PC-3 (cell line): ENCODE measurements around the gene TIMM44.

Experiments
- EZH2phosphoT487 ChIP-seq: fragments of 300-600 bp; sonication (generic); IDR thresholded peaks from 2 replicates; pipeline ENCODE4 v1.6.1; 2018; ENCODE audit warnings: mild to moderate bottlenecking, antibody characterized with exemption, low read length, borderline replicate concordance
- TF ChIP-seq, protein P1 (sequence below): fragments of 300-600 bp; sonication (generic); conservative IDR thresholded peaks from 2 replicates; pipeline ENCODE4 v1.5.1; 2017; ENCODE audit warnings: antibody characterized with exemption, low read depth, mild to moderate bottlenecking, low read length

GRCh38 chr19:7961920-7962626 is 18.6 kb upstream of the TIMM44 start:
- TF ChIP-seq, protein P1, sequence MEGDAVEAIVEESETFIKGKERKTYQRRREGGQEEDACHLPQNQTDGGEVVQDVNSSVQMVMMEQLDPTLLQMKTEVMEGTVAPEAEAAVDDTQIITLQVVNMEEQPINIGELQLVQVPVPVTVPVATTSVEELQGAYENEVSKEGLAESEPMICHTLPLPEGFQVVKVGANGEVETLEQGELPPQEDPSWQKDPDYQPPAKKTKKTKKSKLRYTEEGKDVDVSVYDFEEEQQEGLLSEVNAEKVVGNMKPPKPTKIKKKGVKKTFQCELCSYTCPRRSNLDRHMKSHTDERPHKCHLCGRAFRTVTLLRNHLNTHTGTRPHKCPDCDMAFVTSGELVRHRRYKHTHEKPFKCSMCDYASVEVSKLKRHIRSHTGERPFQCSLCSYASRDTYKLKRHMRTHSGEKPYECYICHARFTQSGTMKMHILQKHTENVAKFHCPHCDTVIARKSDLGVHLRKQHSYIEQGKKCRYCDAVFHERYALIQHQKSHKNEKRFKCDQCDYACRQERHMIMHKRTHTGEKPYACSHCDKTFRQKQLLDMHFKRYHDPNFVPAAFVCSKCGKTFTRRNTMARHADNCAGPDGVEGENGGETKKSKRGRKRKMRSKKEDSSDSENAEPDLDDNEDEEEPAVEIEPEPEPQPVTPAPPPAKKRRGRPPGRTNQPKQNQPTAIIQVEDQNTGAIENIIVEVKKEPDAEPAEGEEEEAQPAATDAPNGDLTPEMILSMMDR: no peak
- no peak for TF ChIP-seq EZH2phosphoT487
